Inferior parietal cortex (tissue), 1 donor: ENCODE measurements around the gene ARNT2.

Source experiments
- DNase-seq: peaks from one replicate; pipeline ENCODE4 v3.0.0-alpha.2; 2016; ENCODE audit errors: extremely low spot score

Gene ARNT2

DNA sequence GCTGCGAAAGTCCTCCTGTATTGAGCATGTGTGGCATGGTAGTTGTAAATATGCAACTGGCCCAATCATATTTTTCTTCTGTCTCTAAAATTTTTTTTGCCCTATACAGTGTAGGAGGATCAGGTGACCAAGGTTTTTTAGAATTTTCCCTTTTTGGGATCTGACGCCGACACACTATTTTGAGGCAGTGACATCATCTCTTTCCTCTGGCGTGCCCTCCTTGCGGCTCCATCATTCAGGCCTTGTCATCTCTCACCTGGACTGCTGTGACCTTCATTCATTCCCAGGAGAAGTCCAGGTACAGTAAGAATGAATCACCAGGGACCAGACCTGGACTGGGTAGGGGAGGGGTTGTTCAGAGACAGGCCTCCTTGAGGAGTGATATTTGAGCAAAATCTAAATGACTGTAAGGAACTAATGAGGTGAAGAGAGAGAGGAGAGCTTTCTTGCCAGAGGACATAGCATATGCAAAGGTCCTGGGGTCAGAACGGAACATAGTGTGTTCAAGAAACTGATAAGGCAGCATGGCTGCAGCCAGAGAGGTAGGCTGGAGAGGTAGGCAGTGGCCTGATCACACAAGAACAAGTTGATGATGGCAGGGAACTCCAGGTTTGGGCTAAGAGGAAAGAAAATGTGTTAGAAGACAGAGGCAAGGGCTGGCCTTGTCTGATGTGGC lies 38.7 kb downstream of the ARNT2 start:
- peak; percentile 61 for DNase-seq

DNA sequence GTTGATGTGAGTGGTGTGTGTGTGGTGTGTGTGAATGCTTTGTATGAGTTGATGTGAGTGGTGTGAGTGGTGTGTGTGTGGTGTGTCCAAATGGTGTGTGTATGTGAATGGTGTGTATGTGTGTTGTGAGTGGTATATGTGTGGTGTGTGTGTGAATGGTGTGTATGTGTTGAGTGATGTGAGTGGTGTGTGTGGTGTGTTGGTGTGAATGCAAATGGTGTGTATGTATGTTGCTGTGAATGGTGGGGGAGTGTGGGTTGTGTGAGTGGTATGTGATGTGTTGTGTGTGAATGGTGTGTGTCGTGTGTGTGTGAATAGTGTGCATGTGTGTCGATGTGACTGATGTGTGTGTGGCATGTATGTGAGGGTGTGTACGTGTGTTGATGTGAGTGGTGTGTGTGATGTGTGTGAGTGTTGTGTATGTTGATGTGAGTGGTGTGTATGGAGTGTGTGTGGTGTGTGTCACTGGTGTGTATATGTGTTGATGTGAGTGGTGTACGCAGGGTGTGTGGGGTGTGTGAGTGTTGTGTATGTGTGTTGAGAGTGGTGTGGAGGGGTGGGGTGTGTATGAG lies 40.6 kb downstream of the ARNT2 start:
- no peak for DNase-seq

GRCh38 chr15:80445300-80446041 lies 41.3 kb downstream of the ARNT2 start:
- no peak for DNase-seq

GRCh38 chr15:80447077-80447476 lies 42.9 kb downstream of the ARNT2 start:
- no peak for DNase-seq

DNA sequence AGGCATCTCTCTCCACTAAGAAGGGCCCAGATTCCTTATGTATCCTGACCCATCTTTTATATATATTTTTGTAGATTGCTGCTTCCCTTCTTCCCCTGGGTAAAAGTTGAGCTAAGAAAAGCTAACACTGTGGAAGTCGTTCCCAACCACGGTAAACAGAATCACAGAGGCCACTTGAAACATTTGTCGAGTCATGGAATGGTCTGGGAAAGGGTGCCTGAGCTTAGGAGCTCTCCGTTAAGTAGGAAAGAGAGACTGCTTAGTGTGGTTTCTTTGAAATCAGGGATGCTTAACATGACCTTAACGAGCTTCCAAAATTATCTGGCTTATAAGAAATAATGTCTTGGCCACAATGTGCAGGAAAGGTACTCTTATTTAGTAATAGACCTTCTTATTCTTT lies 45.6 kb downstream of the ARNT2 start:
- DNase-seq, result no peak

DNA sequence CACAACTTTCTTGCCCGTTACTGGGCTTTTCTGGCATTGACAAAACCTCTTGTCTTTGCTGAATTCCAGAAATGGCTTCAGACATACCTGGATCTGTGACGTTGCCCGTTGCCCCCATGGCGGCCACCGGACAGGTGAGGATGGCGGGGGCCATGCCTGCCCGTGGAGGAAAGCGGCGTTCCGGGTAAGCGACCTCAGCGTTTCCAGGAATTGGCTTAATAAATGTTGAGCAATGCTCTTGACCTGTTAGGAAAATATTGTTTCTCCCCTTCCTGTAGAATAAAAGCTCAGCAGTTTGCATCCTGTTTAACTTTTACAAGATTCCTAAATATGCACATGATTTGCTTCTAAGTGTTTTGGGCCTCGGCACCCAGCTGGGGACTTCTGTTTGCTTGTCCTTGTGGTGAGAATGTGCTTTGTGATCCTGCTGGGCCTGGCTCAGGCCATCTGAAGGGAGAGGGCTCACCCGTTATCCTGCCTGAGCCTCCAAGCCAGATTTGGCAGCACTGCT lies 46.7 kb downstream of the ARNT2 start:
- no peak for DNase-seq

- no peak for DNase-seq
Measured at GRCh38 chr15:80452166-80452565, 48.0 kb downstream of the ARNT2 start.

GRCh38 chr15:80455051-80455648 lies 51.0 kb downstream of the ARNT2 start:
- DNase-seq, result no peak

GRCh38 chr15:80455668-80456442 lies 51.7 kb downstream of the ARNT2 start:
- peak; percentile 86 for DNase-seq

DNA sequence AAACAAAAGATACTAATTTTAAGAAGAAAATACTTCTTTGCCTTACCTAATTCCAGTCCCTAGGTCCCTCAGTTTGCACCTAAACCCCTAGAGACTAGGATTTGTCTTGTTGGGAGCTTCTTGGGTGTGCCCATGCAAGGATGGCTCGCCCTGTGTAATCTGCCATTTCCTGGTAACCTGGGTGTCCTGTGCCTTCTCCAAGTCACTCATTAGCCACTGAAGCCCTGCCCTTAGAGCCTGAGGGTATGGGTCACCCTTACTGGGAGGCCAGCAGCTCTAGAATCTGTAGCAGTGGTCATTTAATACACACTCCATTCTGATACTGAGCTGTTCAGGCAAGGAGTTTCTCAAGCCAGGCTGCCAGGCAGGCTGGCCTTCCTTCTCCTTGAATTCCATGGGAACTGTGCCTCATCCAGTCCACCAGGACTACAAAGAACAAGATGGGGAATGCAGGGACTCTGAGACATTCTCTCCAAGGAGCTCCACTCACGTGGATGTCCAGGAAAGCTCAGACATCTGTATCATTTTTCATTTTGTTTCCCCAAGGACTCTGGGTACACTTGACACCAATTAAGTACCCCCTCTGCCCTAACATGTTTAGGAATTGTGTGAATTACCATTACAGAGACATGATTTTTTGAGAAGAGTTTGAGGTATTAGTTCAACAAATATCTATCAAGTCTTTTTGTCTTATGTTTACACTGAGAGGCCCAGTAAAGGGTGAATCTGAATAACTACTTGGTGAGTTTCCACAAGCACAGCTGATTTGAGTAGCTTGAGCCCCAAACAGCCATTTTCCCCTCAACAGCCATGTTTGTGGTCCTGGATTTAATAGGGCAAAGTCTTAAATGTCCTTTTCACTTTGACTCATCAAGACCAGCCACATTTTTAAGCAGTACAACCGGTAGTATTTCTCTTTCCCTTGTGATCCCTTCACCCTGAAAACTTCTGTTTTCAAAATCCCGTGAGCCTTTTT lies 52.6 kb downstream of the ARNT2 start:
- DNase-seq, result no peak

DNA sequence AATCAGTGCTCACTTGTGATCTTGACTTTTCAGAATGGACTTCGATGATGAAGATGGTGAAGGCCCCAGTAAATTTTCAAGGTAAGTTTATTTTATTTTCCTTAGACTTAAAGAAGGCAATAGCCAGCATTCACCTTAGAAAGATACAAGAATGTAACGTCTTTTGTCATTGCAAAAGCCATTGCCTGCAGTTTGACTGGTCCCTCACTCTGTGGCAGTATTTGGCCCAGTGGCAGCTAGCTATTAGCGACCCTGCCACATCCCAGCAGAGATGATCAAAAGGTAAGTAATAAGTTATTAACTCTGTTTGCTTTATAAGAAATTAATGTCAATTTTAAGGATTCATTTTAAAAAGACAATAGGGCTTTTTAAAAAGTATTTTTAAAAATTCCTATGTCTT lies 53.7 kb downstream of the ARNT2 start:
- no peak for DNase-seq

DNA sequence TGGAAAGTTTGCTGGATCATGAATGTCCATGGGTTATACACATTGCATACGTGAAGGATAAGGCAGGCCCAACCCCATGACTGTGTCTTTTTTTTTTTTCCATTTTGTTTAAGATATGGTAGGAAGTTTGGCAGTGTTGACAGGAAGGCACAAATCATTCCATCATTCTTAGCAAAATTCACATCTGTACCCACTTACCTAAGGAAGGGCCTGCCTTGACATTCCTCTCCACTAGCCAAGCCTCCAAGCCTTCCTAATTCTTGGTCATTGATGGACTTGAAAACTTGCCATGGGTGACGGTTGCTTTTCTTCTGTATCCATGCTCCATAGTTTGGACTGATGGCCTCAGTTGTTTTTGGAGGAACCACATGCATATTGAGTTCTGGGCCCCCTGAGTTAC lies 54.4 kb downstream of the ARNT2 start:
- no peak for DNase-seq

- no peak for DNase-seq
Measured at GRCh38 chr15:80459380-80459779, 55.2 kb downstream of the ARNT2 start.

DNA sequence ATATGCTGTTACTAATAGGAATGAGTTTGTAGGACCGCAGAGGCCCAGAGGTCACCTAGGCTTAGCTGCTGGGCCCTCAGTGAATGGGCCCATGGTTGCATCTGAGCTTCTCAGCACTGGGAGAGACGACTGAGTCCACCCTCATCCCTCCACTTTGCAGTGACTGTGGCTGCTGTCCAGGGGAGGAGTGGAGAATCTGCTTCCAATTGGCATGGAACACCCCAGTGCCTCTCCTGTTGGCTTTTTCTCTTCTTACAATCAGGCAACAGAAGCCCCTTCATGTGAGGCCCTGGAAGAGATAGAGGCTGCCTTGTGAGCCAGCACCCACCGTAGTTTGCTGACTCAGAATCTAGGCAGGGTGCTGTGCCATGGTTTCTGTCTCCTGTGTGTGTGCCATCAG lies 55.6 kb downstream of the ARNT2 start:
- DNase-seq, result no peak

- no peak for DNase-seq
Measured at GRCh38 chr15:80461356-80462095, 57.3 kb downstream of the ARNT2 start.

DNA sequence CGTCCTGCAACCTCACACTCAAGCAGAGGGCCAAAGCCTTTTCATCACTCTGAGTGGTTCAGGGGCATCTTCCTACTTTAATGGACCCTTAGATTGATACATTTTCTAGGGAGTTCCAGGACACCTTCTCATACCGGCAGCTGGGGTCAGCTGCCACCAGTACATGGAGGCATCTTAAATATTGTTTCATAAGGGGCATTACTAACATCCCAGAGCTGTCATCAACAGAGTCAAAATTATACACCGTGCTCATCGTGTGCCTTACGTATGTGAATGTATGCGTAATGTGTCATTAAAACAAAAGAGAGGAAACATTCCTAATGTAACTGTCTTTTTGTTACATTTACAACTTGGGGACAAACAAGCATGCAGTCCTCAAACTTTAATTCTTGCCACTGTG lies 57.9 kb downstream of the ARNT2 start:
- no peak for DNase-seq

DNA sequence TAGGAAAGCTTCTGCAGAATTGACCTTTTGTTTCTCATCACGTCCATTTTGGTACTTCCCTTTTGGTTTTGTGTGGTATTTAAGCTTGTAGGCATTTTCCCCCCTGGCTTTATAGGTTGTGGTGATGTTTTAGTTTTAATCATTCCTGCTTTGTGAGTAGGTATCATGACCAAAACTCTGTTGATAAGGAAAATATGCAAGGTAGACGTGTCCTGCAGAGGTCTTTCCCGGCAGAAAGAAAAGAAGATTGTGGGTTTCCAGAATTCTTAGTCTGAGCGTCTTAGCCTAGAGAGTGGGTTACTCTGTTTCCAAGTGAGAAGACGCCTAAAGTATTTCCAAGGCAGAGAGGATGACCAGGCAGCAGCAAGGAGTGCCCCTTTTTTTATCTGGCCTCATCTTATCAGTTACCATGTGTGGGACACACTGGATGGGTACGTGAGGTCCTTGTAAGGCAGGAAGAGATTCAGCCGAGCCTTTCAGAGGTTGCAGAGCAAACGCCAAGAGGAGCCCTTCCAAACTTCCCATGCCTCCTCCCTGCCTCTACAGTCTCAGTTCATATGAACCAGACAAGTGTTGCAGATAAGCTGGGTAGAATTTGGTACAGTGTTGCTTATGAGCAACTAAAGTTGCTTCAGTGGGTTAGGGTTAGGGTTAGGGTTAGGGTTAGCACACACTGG lies 58.8 kb downstream of the ARNT2 start:
- no peak for DNase-seq

DNA sequence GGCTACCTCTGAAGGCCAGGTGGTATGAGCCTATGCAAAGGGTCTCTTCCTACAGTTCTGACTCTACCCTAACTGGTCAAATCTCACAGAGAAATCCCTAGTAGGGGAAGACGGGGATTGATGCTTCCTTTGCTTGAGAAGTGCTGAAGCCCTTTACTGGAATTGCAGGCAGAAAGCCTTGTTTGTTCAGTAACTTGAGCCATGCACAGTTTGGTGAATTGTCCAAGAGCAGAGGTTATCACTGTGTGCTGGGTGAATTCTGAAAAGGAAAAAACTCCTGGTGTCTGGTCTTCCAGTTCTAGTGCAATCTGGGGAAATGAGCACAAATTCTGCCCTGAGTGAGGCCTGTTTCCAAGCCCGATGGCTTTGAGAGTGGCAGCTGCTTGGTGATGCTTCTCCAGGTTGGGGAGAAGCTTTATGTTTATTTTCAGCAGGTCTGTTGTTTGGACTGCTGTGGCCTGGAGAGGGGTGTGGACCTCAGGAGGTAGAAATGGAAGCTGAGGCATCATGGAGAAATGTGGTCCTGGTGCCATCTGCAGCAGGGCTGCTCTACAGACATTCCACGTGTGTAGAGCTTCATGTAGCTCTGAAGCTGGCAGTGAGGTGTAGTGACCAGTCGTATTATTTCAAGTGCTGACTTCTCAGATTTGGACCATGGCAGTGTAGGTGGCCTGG lies 60.9 kb downstream of the ARNT2 start:
- no peak for DNase-seq

DNA sequence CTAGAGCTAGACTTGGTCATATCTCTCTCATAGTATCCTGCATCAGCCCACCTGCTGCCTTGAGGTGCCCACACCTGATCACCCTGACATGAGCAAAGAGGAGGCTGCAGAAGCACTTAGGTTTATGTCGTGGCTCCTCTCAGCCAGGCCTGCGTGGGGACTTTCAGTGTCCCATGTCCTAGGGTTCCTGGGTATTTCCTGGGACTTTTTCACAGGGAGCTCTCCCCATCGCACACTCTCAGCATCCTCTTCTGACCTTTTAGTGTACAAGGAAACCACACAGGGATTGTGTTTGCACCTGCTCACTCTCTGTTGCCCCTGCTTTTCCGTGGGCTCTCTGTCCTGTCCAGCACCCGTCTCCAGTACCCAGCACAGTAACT lies 61.4 kb downstream of the ARNT2 start:
- no peak for DNase-seq
